ENCODE results near the gene POU6F2.

POU6F2 gene

DNA sequence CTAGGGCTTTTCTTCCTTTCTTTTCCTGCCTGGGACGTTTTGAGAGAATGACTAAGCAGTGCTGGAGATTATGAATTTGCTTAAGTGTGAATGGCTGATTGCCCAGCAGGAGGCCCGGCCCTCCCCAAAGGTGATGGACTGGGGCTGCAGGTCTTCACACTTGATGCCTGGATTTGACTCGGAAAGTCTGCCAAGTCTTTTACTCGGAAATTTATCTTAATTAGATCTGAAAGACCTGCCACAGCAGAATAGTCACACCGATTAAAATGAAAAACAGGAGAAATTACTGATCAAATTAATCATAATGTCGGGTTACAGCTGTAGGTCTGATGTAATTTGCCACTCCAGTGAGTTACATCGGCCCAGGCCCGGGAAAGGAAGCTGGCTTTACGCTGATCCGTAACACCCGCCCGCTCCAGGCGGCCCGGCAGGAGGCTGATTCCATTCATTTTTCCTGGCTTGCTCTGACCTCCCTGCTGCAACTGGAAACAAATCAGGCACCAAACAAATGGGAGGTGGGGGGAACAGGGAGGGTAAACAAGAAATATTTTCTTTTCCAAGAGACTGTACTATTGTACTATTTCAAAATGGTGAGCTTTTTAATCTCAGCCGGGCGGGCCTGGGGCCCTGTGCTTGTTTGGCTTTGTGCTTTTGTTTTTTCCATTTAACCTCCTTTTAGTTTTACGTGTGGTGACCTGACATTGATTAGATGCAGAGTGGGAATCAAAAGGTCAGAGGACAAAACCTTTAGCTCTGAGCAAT, 376.1 kb downstream of the POU6F2 start (continued):
- TF ChIP-seq, protein P1, sequence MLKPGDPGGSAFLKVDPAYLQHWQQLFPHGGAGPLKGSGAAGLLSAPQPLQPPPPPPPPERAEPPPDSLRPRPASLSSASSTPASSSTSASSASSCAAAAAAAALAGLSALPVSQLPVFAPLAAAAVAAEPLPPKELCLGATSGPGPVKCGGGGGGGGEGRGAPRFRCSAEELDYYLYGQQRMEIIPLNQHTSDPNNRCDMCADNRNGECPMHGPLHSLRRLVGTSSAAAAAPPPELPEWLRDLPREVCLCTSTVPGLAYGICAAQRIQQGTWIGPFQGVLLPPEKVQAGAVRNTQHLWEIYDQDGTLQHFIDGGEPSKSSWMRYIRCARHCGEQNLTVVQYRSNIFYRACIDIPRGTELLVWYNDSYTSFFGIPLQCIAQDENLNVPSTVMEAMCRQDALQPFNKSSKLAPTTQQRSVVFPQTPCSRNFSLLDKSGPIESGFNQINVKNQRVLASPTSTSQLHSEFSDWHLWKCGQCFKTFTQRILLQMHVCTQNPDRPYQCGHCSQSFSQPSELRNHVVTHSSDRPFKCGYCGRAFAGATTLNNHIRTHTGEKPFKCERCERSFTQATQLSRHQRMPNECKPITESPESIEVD (tag by site-specific recombination; IDR thresholded peaks at IDR 0.05) = peak; percentile 93
- TF ChIP-seq ZNF398 (tag by site-specific recombination; IDR thresholded peaks at IDR 0.05) = peak; percentile 27
- no peak for TF ChIP-seq ZNF140 (tag by site-specific recombination; IDR thresholded peaks at IDR 0.05)
- no peak for TF ChIP-seq ZFP37 (tag by site-specific recombination; IDR thresholded peaks at IDR 0.05)
- TF ChIP-seq ZNF404 (tag by site-specific recombination; IDR thresholded peaks at IDR 0.05) = no peak
- no peak for TF ChIP-seq ZNF747 (tag by site-specific recombination; IDR thresholded peaks at IDR 0.05)
- TF ChIP-seq PRDM2 (tag by site-specific recombination; IDR thresholded peaks at IDR 0.05; ENCODE audit: borderline replicate concordance) = no peak
- TF ChIP-seq, protein P2, sequence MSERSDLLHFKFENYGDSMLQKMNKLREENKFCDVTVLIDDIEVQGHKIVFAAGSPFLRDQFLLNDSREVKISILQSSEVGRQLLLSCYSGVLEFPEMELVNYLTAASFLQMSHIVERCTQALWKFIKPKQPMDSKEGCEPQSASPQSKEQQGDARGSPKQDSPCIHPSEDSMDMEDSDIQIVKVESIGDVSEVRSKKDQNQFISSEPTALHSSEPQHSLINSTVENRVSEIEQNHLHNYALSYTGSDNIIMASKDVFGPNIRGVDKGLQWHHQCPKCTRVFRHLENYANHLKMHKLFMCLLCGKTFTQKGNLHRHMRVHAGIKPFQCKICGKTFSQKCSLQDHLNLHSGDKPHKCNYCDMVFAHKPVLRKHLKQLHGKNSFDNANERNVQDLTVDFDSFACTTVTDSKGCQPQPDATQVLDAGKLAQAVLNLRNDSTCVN (tag by site-specific recombination; optimal IDR thresholded peaks at IDR 0.05) = no peak
- no peak for TF ChIP-seq ZNF221 (tag by site-specific recombination; IDR thresholded peaks at IDR 0.05; ENCODE audit: borderline replicate concordance)
- no peak for TF ChIP-seq ZNF701 (tag by site-specific recombination; IDR thresholded peaks at IDR 0.05)
- TF ChIP-seq WT1 (tag by site-specific recombination; IDR thresholded peaks at IDR 0.05) = peak; percentile 92
- TF ChIP-seq ZNF311 (tag by site-specific recombination; IDR thresholded peaks at IDR 0.05; ENCODE audit: borderline replicate concordance) = no peak
- TF ChIP-seq ZEB2 (tag by site-specific recombination; IDR thresholded peaks at IDR 0.05) = peak; percentile 66
- no peak for TF ChIP-seq YY2 (tag by site-specific recombination; IDR thresholded peaks at IDR 0.05)
- TF ChIP-seq ZNF518A (tag by site-specific recombination; conservative IDR thresholded peaks at IDR 0.05; ENCODE audit: low read depth) = 0 out of 2 replicates have a peak, but pooled peaks have one; percentile 48
- TF ChIP-seq ZNF585B (tag by site-specific recombination; IDR thresholded peaks at IDR 0.05) = no peak
- TF ChIP-seq, protein P3, sequence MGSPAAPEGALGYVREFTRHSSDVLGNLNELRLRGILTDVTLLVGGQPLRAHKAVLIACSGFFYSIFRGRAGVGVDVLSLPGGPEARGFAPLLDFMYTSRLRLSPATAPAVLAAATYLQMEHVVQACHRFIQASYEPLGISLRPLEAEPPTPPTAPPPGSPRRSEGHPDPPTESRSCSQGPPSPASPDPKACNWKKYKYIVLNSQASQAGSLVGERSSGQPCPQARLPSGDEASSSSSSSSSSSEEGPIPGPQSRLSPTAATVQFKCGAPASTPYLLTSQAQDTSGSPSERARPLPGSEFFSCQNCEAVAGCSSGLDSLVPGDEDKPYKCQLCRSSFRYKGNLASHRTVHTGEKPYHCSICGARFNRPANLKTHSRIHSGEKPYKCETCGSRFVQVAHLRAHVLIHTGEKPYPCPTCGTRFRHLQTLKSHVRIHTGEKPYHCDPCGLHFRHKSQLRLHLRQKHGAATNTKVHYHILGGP (tag by site-specific recombination; IDR thresholded peaks at IDR 0.05) = no peak
- peak; percentile 78 for TF ChIP-seq ZIC2 (tag by site-specific recombination; IDR thresholded peaks at IDR 0.05)
- TF ChIP-seq ZNF211 (tag by site-specific recombination; IDR thresholded peaks at IDR 0.05; ENCODE audit: low read depth) = no peak
- no peak for TF ChIP-seq GLIS2 (tag by site-specific recombination; IDR thresholded peaks at IDR 0.05)
- no peak for TF ChIP-seq ZFP41 (tag by site-specific recombination; IDR thresholded peaks at IDR 0.05; ENCODE audit: borderline replicate concordance)
- peak; percentile 27; the same call in 1 of the 2 replicates for TF ChIP-seq ZBTB8A (tag by site-specific recombination; IDR thresholded peaks at IDR 0.05)

All from HEK293 (cell line).